CD14-positive monocyte (primary cell): ENCODE measurements around the gene PRSS23. TPM values are rescaled to one million over a fixed set of nuclear protein-coding genes. Genes with fewer than 3 reads are reported as not detected.

Experiments
- DNase-seq, 3 donors: peaks; one replicate each; pipeline ENCODE4 v3.0.0-alpha.2; 2011 to 2022
- H2AFZ ChIP-seq: 2 replicates; pipeline ENCODE4 v1.6.0; 2012; ENCODE audit warnings: mild to moderate bottlenecking, low read depth, low read length, inconsistent platforms; ENCODE audit not compliant: insufficient read depth, poor library complexity, severe bottlenecking
- H3K27ac ChIP-seq, 2 donors: 1 replicate in 1 of 2; 2 replicates in 1 of 2; pipeline ENCODE4 v1.5.1; 2012 to 2013; ENCODE audit warnings: low read length in 2 of 2, control low read depth in 1 of 2, inconsistent platforms in 1 of 2, low read depth in 1 of 2, mild to moderate bottlenecking in 1 of 2
- H3K27me3 ChIP-seq, 2 donors: one replicate each; pipeline versions ENCODE4 v1.6.0 to v1.6.1; 2011 to 2013; ENCODE audit warnings: low read length in 2 of 2; ENCODE audit not compliant: control insufficient read depth in 2 of 2, insufficient read depth in 2 of 2
- H3K36me3 ChIP-seq, 2 donors: replicated peaks in 1 of 2; 1 replicate in 1 of 2; 2 replicates in 1 of 2; pipeline versions ENCODE4 v1.5.1 to v1.6.1; 2012 to 2013; ENCODE audit warnings: low read length in 2 of 2, control low read depth in 1 of 2, inconsistent platforms in 1 of 2, mild to moderate bottlenecking in 1 of 2; ENCODE audit not compliant: insufficient read depth in 2 of 2, control insufficient read depth in 1 of 2
- H3K4me1 ChIP-seq, 2 donors: 1 replicate in 1 of 2; 2 replicates in 1 of 2; pipeline versions ENCODE4 v1.5.1 to v1.6.1; 2012 to 2013; ENCODE audit warnings: low read length in 2 of 2, control low read depth in 1 of 2, inconsistent platforms in 1 of 2, mild to moderate bottlenecking in 1 of 2, moderate library complexity in 1 of 2; ENCODE audit not compliant: insufficient read depth in 2 of 2, control insufficient read depth in 1 of 2
- H3K4me2 ChIP-seq: replicated peaks from 2 replicates; pipeline ENCODE3; 2012; ENCODE audit warnings: low read length, moderate library complexity, mild to moderate bottlenecking; ENCODE audit not compliant: poor library complexity, severe bottlenecking; ENCODE audit errors: extremely low read depth
- H3K4me3 ChIP-seq, 3 experiments: fragments of 200-600 bp in 1 of 3; sonication (generic) in 1 of 3; replicated peaks in 1 of 3; 1 replicate in 2 of 3; 2 replicates in 1 of 3; pipeline ENCODE4 v1.5.1; 2011 to 2013; ENCODE audit warnings: low read length in 3 of 3, mild to moderate bottlenecking in 3 of 3, control low read depth in 2 of 3, low read depth in 2 of 3, inconsistent platforms in 1 of 3, moderate library complexity in 1 of 3
- H3K79me2 ChIP-seq: 2 replicates; pipeline ENCODE4 v1.6.0; 2012; ENCODE audit warnings: mild to moderate bottlenecking, control low read depth, inconsistent platforms, low read length, moderate library complexity; ENCODE audit not compliant: insufficient read depth
- H3K9ac ChIP-seq: 2 replicates; pipeline ENCODE4 v1.6.0; 2017; ENCODE audit warnings: low read length, mild to moderate bottlenecking; ENCODE audit not compliant: insufficient read depth, poor library complexity, severe bottlenecking
- H3K9me3 ChIP-seq, 2 donors: replicated peaks in 1 of 2; 1 replicate in 1 of 2; 2 replicates in 1 of 2; pipeline versions ENCODE4 v1.5.1 to v1.6.1; 2012 to 2013; ENCODE audit warnings: low read length in 2 of 2, control low read depth in 1 of 2; ENCODE audit not compliant: control insufficient read depth in 1 of 2, insufficient read depth in 1 of 2
- H4K20me1 ChIP-seq: 2 replicates; pipeline ENCODE4 v1.6.0; 2012; ENCODE audit warnings: mild to moderate bottlenecking, low read length, control low read depth, moderate library complexity; ENCODE audit not compliant: insufficient read depth
- H3K27ac Mint-ChIP-seq, 7 donors: one replicate each; pipeline ENCODE4 v1.8.0; 2020; ENCODE audit warnings: mild to moderate bottlenecking in 7 of 7, mixed read lengths in 7 of 7, moderate library complexity in 6 of 7, inconsistent platforms in 2 of 7
- H3K27me3 Mint-ChIP-seq, 3 donors: one replicate each; pipeline ENCODE4 v1.8.0; 2021 to 2022; ENCODE audit warnings: low read depth in 3 of 3, mild to moderate bottlenecking in 3 of 3, mixed read lengths in 3 of 3, moderate library complexity in 3 of 3, inconsistent platforms in 1 of 3
- H3K36me3 Mint-ChIP-seq, 2 donors: one replicate each; pipeline ENCODE4 v1.8.0; 2020; ENCODE audit warnings: mixed read lengths in 2 of 2, inconsistent platforms in 1 of 2, mild to moderate bottlenecking in 1 of 2
- H3K4me1 Mint-ChIP-seq: one replicate; pipeline ENCODE4 v1.8.0; 2020; ENCODE audit warnings: mild to moderate bottlenecking, mixed read lengths
- H3K4me3 Mint-ChIP-seq, 2 donors: one replicate each; pipeline ENCODE4 v1.8.0; 2020; ENCODE audit warnings: mild to moderate bottlenecking in 2 of 2, mixed read lengths in 2 of 2, moderate library complexity in 1 of 2
- H3K9me3 Mint-ChIP-seq, 7 donors: one replicate each; pipeline ENCODE4 v1.8.0; 2020 to 2022; ENCODE audit warnings: mixed read lengths in 7 of 7, mild to moderate bottlenecking in 6 of 7, moderate library complexity in 6 of 7, inconsistent platforms in 2 of 7
- intact Hi-C, 2 donors: fragments of 100-400 bp; cut with micrococcal nuclease; formaldehyde crosslinking; loops; one replicate each; pipeline versions ENCODE4 v1.15.0 to v1.15.1; 2023
- polyA plus RNA-seq, 3 donors: library from polyadenylated mRNA; depleted of rRNA in 1 of 3; unstranded in 2 of 3; stranded (reverse) in 1 of 3; fragments of 300-500 nt in 2 of 3; fragments of >200 nt in 1 of 3; fragmentation: Illumina TruSeq in 2 of 3; gene quantifications; 1 replicate in 2 of 3; 2 replicates in 1 of 3; pipeline ENCODE4 v1.2.3, GENCODE V29; 2012 to 2021
- TF ChIP-seq, protein P1 (sequence below): fragments of 200-600 bp; IDR thresholded peaks from one replicate; pipeline ENCODE4 v1.8.0; 2022; ENCODE audit warnings: antibody characterized with exemption, mild to moderate bottlenecking

PRSS23 gene
- polyA plus RNA-seq, 3 donors, result 0.08 to 0.19 TPM; not detected in 1

DNA sequence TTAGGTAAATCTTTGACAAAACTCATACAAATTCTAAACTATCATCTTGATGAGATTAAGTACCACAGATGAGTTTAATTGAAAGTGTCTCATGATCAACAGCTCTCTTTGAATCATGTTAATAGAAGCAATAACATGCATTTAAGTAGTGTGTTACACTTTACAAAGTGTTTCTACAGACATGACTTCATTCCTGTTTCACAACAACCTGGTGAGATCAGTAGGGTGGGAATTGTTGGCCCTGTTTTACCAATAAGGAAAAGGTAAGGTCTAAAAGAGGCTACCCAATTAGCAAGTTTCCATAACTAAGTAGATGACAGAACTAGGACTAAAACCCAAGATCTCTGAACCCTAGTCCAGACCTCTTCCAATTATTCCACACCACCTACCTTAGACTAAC, 12.7 kb upstream of the PRSS23 start:
- no peak overlapping the region for H3K4me3 Mint-ChIP-seq
- H3K79me2 ChIP-seq, result no peaks in the 10 kb centered on the region
- no peak for DNase-seq

DNA sequence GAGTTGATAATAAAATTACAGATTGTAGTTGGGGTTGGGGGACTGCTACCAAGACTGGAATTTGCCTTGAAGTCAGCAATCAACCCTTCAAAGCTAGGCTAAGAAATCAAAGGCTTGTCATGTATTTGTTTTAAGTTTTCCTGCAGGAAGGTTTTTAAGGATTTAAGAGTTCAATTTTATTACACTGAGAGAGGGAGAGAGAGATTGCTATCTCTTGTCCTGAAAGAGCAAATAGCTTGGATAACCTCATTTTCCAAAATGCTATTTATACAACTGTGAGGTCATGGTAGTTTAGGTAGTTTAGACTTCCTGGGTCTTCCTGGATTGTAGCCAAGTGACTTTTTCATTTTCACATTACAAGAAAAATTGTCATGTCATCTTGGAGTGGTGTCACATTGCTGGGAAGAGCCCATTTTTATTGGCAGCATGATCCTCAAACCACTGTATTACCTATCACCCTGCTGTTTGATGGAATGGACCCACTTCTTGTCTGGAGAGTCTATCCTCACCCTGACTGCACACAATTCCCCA, 10.1 kb upstream of the PRSS23 start:
- no peaks in the 10 kb centered on the region for H3K79me2 ChIP-seq
- TF ChIP-seq, protein P1, sequence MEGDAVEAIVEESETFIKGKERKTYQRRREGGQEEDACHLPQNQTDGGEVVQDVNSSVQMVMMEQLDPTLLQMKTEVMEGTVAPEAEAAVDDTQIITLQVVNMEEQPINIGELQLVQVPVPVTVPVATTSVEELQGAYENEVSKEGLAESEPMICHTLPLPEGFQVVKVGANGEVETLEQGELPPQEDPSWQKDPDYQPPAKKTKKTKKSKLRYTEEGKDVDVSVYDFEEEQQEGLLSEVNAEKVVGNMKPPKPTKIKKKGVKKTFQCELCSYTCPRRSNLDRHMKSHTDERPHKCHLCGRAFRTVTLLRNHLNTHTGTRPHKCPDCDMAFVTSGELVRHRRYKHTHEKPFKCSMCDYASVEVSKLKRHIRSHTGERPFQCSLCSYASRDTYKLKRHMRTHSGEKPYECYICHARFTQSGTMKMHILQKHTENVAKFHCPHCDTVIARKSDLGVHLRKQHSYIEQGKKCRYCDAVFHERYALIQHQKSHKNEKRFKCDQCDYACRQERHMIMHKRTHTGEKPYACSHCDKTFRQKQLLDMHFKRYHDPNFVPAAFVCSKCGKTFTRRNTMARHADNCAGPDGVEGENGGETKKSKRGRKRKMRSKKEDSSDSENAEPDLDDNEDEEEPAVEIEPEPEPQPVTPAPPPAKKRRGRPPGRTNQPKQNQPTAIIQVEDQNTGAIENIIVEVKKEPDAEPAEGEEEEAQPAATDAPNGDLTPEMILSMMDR, result no peak
- no peaks in the 10 kb centered on the region for H3K4me1 ChIP-seq
- no peaks in the 10 kb centered on the region for H3K9me3 ChIP-seq
- H2AFZ ChIP-seq, result no peak overlapping the region
- no peak overlapping the region for H3K4me3 ChIP-seq
- no peaks in the 10 kb centered on the region for H3K9me3 Mint-ChIP-seq
- H3K9ac ChIP-seq, result no peak overlapping the region
- DNase-seq, result no peak
- no peaks in the 10 kb centered on the region for H3K27me3 Mint-ChIP-seq
- peaks cover 0 to under 1% of the 10 kb centered on the region in 2 donors for H3K27me3 ChIP-seq
- no peaks in the 10 kb centered on the region for H3K4me1 Mint-ChIP-seq
- no peaks in the 10 kb centered on the region for H4K20me1 ChIP-seq
- H3K27ac ChIP-seq, result no peak overlapping the region
- no peak overlapping the region for H3K4me2 ChIP-seq
- no peaks in the 10 kb centered on the region for H3K36me3 ChIP-seq
- H3K4me3 Mint-ChIP-seq, result no peak overlapping the region
- intact Hi-C loops, result no loop called here
- no peak overlapping the region for H3K27ac Mint-ChIP-seq
- H3K36me3 Mint-ChIP-seq, result no peaks in the 10 kb centered on the region

More for the DNA sequence above, 12.7 kb upstream of the PRSS23 start:
- TF ChIP-seq, protein P1, result no peak
- Histone ChIP-seq H3K4me2 (no peak overlapping the region), H4K20me1 (no peaks in the 10 kb centered on the region), H3K36me3 (no peaks in the 10 kb centered on the region), H3K4me1 (no peaks in the 10 kb centered on the region), H3K27ac (no peak overlapping the region), H2AFZ (no peak overlapping the region), H3K9me3 (no peaks in the 10 kb centered on the region), H3K27me3 (no peaks in the 10 kb centered on the region), H3K9ac (no peak overlapping the region), H3K4me3 (no peak overlapping the region)
- Mint-ChIP-seq H3K36me3 (no peaks in the 10 kb centered on the region), H3K27ac (no peak overlapping the region), H3K4me1 (no peaks in the 10 kb centered on the region), H3K27me3 (no peaks in the 10 kb centered on the region), H3K9me3 (no peaks in the 10 kb centered on the region)
- intact Hi-C loops, result no loop called here
